Endometrial microvascular endothelial cells (primary cell): ENCODE measurements around the gene AUTS2. TPM values are rescaled to one million over a fixed set of nuclear protein-coding genes. Genes with fewer than 3 reads are reported as not detected.

Experiments used
- in situ Hi-C: cut with HindIII; loops from 2 replicates; pipeline ENCODE4 v1.10.0; 2017; ENCODE audit warnings: low sequenced_read_pairs, low pct_unique_long_range_greater_than_20kb; ENCODE audit errors: inconsistent ontology term
- total RNA-seq: library from RNA; depleted of rRNA; stranded (reverse); fragments of >200 nt; gene quantifications from one replicate; pipeline ENCODE4 v1.2.3, GENCODE V29; 2015; ENCODE audit errors: inconsistent ontology term

AUTS2 gene
- total RNA-seq, 1 donor from 2014 or later = 0.09 TPM

DNA sequence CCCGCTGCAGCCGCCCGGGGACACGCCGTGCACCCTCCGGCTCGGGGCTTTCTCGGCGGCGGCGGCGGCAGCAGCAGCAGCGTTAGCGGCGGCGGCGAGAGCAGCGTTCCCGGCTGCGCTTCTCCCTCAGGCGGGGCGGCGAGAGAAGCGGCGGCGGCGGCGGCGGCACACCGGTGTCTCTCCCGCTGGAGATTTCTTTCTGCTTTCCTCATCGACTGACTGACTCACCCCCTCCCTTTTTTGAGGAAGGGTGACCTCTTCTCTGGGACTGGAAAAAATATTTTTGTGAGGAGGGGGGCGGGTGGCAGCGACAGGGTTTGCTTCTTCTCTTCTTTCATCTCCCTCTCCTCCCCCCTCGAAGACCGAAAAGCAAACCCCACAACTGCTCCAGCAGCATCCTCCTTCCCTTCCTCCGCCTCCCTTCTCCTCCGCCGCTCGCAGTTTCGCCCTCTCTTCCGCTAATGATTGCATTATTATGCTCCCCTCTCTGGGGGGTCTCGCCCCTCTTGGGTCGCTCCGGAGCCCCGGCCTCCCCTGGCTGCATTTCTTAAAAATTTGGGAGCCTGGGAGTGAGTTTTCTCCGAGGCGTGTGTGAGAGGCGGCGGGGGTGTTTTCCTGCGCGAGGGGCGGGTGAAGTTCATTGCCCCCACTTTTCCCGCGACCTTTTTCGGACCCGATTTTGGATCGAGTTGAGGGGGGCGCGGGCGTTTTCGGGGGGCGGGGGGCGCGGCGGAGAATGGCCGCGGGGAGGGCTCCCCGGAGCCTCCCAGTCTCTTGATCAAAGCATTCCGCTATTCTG, 411 bp downstream of the AUTS2 start:
- in situ Hi-C loops = no loop called here

DNA sequence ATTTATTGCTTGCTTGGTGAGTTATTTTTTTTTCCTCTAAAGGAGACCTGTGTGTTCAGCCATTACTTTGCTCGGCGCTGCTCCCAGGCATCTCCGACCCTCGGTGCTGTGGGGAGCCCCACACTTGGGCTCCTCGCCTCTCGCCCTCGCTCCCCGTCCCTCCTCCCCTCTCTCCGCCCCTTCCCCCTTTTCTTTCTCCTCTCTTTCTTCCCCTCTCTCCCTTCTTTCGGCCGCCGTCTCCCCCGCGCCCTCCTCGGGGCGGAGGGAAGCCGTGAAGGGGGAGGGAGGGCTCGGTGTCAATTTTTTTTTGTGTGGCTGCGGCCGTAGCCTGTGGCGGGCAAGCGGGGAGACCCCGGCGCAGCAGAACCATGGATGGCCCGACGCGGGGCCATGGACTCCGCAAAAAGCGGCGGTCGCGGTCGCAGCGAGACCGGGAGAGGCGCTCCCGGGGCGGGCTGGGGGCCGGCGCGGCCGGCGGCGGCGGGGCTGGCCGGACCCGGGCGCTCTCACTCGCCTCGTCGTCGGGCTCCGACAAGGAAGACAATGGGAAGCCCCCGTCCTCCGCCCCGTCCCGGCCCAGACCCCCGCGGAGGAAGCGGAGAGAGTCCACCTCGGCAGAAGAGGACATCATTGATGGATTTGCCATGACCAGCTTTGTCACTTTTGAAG, 1.1 kb downstream of the AUTS2 start:
- in situ Hi-C loops = no loop called here

DNA sequence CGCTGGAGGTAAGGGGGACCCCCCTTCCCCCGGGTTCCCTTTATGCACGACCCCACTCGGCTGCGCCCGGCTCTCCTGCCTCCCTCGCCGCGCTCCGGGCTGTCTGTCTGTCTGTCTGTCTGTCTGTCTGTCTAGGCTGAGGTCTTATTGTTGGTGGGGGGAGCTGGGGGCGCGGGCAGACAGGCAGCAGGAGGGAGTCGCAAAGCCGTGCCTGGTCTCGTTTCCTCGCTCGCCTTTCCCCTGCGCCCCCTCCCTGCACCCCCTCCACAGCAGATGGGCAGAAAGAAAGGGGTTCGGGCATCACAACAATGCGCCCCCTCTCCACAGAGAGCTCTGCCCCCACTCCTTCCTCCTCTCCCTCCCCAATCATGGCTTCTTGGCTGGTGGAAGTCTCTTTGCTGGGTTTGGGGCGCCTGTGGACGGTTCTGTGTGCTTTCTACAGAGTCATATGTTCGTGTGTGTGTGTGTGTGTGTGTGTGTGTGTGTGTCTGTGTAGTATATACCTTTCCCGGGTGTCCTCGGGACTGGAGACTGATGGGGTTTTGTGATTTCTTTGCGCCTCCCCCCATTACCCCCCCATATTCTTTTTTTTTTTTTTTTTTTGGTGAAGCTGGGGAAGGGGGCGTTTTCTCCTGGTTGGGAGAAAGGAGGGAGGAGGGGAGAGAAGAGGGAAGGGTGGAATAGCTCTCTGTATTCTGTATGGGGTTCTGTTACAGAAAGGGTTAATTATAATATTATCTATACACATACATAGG, 1.9 kb downstream of the AUTS2 start:
- in situ Hi-C loops = no loop called here

- in situ Hi-C loops = no loop called here
Observed at GRCh38 chr7:69600710-69601519, 2.6 kb downstream of the AUTS2 start.

GRCh38 chr7:69602522-69602921, 4.2 kb downstream of the AUTS2 start:
- in situ Hi-C loops = no loop called here

- in situ Hi-C loops = no loop called here
Observed at GRCh38 chr7:69603351-69603750, 5.1 kb downstream of the AUTS2 start.

DNA sequence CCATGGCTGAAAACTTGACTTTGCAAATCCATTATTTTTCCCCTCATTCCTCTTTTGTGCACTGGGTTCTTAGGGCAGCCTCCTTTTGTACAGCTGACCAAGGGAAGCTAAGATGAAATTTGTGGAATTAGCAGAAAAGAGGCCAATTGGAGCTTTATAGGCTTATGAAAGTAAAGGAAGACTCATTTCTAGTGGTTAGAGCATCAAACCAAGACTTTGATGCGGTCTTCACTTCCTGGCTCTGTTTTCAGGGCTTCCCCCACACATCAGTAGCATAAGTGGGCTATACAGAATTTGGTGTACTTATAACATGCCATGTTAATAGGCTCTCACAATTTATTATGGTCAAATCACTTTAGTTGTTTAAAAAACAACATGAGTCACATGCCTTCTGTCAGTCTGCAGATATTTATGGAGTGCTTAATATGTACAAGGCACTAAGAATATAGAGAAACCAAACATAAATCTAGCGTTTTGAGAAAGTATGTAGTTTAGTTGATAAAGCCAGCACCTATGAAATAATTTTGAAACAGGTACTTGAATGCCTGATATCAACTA, 5.7 kb downstream of the AUTS2 start:
- in situ Hi-C loops = no loop called here

DNA sequence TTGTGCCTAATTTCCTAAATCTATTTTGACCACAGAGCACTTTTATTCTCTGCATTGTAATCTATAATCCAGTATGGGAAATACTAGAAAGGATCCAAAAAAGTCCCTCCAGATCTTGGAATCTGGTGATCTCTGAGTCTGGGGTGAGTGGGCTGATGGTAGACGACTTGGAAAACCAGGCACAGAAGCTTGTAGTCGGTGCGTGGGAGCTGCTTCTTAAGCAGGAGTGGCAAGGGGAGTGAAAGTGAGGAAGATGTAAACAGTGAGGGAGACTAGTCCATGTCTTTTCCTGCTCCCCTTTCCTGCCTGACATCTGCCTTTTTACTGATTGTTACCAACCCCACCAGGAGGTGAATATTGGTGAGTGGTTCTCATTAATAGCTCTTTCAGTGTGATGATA, 6.8 kb downstream of the AUTS2 start:
- in situ Hi-C loops = no loop called here

DNA sequence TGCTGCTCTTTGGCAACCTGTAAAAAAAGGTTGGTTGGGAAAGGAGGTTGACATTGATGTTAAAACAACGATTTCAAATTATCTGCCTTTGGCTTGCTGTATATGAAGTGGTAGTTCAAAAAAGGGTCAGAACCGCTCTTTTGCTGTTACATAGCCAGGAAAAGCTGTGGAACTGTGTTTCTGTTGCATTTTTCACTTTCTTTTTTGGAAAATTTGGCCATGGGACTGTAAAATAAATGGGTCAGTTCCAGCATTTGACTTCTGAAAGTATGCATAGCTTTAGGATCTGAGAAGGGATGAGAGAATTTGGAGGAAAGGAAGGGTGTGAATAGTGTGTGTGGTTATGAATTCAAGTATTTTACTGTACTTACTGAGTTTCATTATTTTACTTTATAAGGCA, 7.3 kb downstream of the AUTS2 start:
- in situ Hi-C loops = no loop called here

- in situ Hi-C loops = no loop called here
Observed at GRCh38 chr7:69608049-69608448, 9.8 kb downstream of the AUTS2 start.

- in situ Hi-C loops = no loop called here
Observed at GRCh38 chr7:69608878-69609277, 10.6 kb downstream of the AUTS2 start.

DNA sequence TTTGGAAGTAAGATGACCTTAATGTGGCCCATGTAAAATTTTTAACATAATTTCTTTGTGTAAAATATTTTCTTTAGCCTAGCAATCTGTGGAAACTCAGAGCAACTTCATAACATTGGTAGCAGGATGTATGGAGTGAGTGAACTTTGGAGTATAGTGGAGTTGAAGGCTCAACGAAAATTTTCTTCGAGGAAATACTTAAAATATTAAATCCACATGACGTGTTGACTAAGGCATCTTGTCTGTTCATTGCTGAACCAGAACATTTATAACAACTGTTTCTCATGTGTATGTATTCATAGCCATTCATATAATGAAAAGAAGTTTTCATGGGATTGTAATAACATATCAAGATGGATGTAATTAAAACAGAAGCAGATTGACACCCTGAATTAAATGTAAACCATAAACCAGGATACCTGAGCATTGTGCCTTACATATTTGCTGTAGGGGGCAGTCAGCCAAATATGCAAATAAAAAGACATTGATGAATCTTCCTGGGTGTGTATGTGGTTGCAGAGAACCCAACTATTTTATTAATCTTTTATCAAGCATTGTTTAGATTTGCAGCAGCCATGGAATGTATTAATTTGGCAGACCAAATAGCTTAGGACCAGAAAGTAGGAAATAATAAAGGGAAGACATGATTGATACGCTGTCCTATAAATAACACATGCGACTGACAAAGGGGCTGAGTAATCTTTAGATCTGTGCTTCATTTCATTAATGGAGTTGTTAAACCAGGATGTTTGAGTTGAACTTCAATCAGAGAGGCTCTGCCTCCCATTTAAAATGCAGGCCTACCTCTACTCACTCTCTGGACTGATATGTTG, 11.5 kb downstream of the AUTS2 start:
- in situ Hi-C loops = no loop called here

DNA sequence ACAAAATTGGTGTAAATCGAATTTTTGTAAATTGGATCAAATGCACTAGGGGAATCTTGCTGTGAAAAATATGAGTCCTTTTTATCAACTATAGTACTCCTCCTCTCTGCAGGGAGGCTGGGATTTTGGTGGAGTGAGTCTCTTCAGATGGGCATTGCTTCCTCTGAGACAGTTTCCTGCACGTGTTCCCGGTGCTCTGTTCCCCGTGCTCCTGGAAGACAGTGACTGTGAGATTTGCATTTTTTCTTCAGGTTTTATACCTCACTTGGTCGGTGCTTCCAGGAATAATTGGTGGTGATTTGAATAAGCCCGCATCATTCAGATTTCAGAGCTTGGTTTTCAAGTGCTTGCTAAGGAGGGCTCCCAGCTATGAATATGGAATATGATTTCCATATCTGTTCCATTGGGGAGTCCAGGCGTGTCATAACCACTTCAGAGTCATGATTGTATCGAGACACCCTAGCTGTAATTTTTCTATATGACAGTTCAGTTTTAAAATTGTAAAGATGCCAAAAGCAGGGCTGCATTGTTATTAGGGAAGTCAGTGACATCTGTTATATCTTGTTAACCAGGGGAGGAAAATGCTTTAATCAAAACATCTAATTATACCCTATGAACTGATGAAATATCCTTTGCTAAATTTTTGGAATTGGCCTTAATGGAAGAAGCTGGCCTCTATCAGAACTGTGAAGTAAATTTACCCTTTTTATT, 12.3 kb downstream of the AUTS2 start:
- in situ Hi-C loops = no loop called here

- in situ Hi-C loops = no loop called here
Observed at GRCh38 chr7:69612981-69613380, 14.7 kb downstream of the AUTS2 start.

GRCh38 chr7:69613846-69614245, 15.6 kb downstream of the AUTS2 start:
- in situ Hi-C loops = no loop called here

DNA sequence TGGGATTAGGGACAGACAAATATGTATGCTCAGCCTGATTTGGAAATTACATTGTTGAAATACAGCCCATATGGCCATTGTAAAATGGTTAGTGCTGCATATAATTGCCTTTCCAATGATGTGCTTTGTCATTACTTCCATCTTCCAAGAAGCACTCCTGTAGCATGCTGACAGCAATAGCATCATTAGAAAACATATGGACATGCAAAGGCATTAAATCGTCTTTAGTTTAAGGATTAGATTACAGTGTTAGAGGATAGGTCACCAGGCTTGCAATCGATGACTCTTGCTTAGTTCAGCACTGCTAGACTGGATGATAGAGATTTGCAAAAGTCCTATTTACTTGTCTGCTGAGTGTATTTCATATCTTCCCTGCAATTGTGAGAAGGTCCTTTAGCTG, 17.4 kb downstream of the AUTS2 start:
- in situ Hi-C loops = no loop called here

DNA sequence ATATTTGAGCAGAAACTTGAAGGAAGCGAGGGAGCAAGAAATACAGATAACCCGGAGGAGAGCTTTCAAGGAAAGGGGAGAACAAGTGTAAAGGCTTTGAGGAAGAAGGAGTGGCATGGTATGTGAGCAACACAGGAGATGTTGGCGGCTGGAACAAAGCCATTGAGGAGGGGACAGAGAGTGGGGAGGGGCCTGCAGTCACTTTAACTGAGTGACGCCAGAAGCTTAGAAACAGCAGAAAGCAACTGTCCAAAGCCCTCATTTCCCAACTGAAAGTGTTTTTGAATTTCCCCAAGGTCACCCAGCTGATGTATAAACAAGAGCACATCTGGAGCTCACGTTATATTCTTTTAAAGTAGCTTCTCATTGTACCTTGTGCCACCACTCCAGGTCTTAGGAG, 19.1 kb downstream of the AUTS2 start:
- in situ Hi-C loops = no loop called here
